GM19438 (cell line): ENCODE data around the gene SLCO3A1.

Experiments used
- ATAC-seq: cut with Tn5 transposase; IDR thresholded peaks from one replicate; pipeline ENCODE4 v1.9.1; 2021; ENCODE audit warnings: low read depth; ENCODE audit not compliant: unreplicated experiment

Gene SLCO3A1

DNA sequence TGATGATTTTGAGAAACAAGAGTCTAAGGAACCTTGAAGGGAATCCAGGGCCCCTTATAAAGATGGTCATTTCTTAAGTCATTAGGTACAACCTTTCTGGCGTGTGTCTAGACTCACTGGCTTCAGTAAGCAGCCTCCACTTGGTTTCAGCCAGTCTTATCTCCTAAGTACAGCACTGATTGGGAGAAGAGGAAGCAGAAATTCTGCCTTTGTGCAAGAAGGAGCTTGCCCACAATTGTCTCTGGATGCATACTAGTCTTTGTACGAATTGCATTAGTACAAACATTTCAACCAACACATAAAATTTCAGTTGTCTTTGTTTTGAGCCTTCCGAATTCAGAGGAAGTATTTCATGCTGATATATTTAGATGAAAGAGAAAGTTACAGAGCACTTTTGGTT lies 139.4 kb downstream of the SLCO3A1 start:
- ATAC-seq = no peak

DNA sequence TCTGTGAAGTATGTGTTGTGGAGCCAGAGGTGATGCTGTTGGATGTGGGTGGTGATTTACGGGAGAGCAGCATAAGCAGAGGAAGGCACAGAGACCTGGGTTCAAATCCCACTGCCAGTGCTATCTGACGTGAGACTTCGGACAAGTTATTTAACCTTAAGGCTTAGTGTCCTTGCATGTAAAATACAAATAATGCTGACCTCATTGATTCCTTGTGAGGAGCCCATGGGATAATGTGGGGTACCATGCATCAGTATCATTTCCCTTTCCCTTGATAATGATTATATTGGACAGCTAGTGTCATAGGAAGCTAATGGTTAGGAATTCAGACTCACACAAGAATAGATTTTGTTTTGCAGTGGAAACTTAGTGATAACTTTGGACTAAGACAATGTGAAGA lies 141.6 kb downstream of the SLCO3A1 start:
- no peak for ATAC-seq

DNA sequence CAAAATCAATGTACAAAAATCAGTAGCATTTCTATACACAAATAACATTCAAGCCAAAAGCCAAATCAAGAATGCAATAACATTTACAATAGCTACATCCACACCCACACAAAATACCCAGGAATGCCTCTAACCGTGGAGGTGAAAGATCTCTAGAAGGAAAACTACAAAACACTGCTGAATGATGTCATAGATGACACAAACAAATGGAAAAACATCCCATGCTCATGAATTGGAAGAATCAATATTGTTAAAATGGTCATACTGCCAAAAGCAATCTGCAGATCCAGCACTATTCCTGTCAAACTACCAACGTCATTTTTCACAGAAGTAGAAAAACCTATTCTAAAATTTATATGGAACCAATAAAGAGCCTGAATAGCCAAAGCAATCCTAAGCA lies 143.7 kb downstream of the SLCO3A1 start:
- ATAC-seq = no peak

DNA sequence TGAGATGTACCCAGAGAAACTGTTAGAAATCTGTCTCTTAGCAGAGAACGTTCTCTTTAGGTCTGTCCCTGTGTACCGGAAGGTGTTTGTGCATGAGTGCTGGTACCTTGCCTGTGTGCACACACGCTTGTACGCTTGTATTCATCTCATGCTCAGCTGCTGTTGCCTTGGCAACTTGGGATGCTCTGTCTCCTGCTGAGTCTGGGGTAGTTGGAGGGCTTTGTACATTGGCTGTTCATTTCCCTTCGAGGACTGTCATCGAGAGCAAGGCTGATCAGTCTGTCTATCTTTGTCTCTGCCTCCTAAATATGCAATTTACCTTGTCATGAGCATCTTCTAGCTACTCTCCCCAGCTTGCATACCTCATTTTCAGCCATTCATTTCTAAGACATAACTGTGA lies 147.2 kb downstream of the SLCO3A1 start:
- ATAC-seq = no peak

DNA sequence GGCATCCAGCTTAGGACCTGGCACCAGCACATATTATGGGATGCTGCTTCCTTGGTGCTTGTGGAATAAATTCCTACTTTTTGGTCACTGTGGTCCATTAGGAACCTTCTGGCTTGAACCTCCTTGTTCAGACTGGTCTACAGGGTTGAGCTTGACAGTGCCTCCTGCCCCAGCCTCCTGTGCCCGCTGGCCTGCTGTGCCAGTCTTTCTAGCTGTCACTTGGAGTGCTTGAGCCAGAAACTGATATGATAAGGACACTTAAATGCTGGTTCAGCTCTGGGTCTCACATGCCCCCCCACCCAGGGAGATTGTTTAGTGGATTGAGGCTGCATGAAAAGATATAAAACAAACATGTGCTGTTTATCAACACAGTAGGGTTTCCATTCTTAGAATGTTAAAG lies 147.8 kb downstream of the SLCO3A1 start:
- no peak for ATAC-seq

DNA sequence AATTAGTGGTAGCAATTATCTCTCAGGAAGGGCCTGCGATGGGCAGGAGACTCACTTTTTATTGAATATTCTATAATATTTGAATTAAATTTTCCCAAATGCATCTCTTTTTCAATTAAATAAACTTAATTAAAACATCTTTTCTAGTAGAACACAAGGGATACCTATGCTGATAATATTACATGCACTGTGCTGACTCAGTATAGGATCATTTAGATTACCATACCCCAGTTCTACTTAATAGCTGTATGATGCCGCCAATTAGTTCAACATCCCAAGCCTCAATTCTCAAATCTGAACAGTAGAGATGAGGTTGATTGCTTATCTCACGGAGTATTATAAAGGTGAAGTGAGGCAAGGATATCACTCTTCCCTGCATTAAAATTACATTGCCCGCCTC lies 149.2 kb downstream of the SLCO3A1 start:
- ATAC-seq = no peak

DNA sequence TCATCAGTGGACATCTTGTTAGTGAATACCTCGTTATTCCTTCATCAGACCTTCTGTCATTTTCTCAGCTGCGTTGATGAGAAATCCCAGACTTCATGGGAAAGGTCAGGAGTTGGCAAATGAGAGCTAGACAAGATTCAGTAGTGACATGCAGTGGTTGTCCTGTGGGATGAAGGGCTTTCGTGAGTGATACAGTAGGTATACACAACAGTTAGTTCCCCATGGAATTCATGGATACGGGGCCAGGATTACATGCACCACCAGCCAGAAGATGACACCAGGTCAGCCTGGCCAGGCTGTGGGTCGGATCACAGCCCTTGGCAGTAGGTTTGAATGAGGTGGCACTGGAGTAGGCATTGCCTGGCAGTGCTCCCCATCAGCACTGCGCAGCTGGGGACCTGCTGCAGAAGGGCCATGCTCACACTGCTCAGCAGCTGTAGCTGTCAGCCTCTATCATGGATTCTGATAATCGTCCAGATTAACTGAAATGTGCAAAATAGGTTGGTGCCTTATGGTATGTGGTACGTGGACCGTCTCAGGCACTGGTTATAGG lies 150.1 kb downstream of the SLCO3A1 start:
- no peak for ATAC-seq

DNA sequence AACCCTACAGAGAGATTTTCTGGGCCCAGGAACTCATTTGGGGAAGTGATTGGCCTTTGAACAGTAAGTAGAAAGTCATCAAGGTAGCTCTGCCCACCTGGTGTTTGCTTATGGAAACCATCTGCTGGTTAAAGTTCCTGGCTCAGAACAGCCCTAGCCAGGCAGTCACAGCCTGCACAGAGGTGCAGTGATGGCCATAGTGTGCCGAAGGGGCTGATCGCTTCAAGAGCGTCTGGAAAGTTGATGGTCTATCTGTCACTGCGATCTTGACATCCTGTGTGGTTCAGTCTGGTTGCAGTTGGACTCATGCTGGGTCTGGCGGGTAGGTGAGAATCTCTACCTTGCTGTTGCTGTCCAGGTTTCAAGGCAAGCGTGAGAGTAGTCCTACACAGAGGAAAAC lies 151.6 kb downstream of the SLCO3A1 start:
- ATAC-seq = no peak

DNA sequence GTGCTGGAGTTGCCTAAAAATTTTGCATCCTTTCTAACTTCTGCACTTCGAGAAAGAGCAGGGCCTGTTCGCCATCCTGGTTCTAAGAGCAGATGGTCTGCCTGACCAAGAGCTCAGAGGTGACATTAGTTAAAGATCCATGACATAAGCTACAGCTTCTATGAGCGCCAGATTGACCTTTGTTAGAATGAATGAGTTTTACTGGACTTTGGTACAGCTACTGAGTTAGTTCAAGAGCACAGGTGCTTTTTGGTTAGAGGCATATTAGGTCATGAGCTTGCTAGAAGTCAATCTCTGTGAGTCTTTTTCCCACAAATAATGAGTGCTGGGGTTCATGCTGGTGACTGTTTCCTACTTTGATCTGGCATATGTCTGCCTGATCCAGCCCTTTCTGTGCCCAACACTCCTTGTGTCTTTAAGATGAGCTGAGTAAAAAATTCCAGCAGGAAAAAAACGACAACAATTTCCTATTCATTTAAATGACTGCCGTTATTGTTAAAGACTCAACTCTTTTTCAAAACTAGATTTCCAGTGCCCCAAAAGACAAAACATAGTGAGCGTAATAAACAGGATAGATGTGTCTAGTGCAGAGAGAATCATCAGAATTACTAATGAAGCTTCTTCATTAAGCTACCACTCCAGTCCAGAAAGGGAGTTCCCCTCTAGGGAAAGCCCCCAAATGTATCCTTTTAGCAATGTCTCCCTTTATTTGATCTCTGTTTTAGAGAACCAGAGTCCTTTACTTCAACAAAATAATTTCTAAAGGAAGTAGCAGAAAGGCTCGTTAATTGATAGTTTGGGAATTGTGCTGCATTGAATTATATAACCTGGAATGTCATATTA lies 152.9 kb downstream of the SLCO3A1 start:
- ATAC-seq = no peak

DNA sequence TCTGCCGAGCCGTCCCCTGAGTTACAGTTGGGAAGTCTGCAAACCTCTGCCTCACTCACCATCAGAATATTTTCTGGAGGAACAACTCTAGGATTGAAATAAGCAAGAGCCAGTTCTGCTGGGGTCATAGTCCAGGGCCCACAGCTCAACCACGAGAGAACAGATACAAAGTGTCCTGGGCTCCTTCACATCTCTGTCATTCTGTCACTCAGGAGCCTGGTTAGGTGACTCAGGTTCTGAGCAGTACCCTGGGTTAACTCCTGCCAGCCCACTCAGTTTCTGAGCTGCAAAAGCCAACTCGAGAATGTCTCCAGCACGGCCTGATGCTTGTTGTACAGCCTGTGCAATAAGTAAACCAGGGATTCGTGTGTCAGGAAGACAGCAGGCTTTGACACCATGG lies 155.7 kb downstream of the SLCO3A1 start:
- ATAC-seq = no peak

DNA sequence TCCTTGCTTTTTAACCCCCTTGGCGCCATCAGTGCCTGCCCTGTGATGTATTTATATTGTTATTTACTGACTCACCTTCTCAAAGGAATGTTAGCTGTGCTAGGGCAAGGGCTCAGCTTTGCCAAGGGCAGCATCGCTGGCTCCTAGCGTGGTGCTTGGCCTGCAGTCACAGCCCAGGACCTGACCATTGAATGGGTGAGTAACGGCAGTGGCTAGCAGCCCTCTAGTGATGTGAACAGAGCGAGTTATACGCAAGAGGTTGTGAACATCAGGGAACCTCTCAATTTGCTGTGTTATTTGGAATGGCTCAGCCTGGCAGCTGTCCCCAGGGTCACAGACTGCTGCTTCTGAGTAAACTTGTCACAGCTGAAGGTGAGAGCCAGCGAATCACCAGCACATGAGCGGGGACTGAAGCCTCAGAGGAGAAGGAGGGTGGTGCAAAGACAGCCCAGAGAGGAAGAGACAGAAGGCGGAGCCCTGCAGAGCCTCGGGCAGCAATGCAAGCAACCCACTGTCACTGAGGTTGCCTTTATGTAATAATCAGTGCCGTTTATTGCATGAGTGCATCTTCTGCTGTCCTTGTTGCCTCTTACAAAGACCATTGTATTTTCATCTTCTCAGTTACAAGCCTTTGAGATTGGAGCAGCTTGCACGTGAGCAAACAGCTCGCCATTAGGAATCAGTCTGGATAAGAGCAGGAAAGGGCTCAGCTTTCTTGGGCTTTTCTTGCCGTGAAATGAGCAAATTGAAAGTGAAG lies 158.3 kb downstream of the SLCO3A1 start:
- ATAC-seq = no peak

DNA sequence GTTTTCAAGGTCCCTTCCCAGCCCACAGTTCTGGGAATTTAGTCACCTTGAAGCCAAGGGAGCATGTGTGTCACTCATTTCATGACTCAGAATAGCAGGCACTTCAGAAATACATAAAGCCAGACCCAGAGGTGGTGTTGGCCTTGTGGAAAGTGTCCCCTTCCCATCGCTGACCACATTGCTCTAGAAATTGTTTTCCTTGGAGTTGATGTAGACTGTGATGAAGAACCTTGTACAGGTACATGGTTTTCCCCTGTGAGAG lies 158.8 kb downstream of the SLCO3A1 start:
- ATAC-seq = no peak

DNA sequence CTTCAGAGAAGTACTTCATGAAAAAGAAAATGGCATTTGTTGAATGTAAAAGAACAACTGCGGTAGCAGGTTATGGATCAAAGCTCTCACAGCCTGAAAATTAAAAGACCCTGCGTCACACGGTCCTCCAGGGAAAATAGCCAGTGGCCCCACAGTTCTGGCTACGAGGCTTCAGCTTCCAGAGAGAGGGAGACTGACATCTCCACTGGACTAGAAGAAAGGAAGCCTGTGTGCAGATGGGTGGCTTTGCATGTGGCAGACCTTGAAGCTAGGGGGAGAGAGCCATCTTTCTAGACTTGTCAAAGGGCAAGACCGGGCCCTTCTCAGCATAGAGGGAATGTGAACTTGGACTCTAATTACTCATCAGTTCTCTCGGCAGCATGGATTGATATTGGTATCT lies 159.4 kb downstream of the SLCO3A1 start:
- no peak for ATAC-seq

DNA sequence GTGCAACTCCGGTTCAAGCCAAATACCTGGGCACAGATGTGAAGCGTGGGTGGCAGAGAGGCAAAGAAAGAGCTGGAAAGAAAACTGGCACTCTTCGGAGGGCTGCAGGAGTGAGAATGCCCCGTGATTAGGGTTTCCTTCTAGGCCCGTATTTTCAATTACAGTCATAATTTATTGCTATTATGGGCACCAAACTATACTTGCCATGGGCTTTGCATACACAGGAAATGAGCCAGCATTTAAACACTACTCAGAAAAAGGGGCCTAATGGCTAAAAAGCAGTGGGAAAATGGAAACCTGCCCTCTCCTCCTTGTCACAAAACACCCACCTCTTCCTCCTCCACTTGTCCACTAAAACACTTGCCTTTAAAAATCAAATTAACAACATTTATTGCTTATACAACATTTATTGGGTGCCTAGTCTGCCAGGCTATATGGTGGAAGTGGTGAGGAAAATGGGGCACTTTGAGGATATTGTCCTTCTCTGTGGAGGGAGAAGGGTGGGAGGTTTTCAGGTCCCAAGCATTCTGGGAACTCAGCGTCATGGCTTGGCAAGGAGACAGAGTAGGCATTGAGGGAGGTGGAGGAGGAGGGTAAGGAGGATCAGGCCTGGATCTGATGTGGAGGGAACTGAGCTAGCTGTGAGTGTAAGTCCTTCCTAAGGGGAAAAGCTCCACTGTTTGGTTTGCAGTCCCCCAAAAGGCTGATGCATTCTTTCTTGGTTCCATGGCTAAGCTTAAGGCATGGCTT lies 160.9 kb downstream of the SLCO3A1 start:
- ATAC-seq = no peak

DNA sequence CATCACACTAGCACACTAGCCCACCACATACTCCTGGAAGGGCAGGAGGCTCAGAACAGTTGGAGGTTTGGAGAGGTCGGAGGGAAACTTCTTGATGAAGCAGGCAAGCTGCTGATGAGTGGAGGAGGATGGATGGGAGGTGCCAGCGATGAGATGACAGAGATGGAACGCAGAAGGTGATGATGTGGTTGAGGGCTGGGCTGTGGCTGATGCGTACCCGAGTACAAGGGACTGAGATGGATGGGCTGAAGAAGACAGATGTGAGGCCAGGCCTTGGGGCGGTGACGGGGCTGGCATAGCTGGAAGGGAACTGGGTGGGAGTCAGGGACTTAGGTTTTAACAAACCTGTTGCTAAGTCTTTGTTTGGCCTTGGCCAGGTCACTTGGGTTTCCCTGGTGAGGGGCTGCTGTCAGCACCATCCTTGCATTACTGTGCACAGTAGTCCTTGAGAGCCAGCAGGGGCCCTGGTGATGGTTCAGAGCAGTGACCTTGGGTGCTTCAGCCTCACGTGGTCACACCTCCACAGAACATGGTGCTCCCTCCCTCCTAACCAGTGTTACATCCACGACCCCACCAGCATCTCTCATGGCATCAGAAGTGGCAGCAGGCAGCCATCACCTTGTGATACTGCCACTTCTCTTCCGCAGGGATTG lies 164.5 kb downstream of the SLCO3A1 start:
- ATAC-seq = no peak

DNA sequence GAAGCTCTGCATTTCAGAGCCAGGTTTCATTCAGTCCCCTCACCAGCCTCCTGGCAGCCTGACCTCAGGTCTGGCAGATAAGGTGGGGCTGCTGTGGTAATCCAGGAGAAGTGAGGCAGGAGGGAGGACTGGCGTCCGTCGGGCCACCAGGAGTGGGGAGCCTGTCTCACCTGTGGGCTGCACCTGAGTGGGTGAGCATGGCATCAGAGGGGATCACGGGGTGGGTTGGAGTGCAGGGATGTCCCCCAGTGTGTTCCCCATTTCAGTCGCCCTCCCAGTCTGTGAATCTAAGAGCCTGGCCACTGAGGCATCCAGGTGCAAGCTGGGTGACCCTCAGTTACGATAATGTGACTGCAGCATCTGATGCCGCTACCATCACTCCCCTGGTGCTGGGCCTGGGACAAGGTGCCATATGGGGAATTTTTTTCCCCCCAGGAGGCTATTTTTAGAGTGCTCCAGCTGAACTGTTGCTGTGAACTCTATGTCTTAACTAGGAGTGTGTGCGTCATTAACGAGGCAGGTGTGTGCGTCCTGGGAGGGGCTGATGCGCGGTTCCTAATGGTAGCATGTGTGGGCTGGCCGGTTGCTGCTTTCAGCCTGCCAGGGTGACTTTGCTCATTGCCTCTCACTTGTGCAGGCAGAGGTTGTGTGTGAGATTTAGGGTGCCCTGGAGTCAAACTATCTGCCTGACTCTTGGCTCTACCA lies 165.2 kb downstream of the SLCO3A1 start:
- no peak for ATAC-seq

DNA sequence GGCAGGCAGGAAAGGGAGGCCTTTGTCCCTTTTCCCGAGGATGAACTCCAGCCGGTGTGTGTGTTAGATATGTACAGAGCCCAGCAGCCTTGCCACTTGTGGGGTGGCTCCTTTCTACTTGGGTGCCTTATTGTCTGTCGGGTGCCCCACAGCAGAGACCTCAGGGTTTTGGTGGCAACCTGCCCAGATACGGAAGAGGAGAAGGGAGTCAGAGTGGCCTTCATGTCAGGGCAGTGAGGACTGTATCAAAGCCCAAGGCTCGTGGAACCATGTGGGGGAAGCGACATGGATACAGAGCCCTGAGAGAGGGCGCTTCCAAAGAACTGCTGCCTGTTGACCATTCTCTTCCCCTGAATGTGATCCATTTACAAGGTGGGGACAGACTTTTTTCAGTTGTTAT lies 166.2 kb downstream of the SLCO3A1 start:
- no peak for ATAC-seq

DNA sequence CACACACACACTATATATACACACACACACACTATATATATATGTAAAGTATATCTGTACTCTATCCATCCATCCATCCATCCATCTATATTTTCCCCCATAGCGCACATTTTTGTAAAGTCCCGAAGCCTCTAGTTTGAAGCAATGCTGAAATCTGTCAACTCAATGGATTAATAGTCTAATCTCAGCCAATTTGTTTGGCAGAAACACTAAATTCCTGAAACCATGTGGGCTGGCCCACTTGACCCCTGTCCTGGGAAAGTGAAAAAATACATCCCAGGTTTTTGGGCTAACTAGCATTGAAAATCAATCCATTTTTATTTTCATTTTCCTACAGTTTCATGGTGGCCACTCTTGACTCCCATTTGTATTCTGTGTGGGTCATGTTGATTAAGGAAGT lies 166.7 kb downstream of the SLCO3A1 start:
- no peak for ATAC-seq

DNA sequence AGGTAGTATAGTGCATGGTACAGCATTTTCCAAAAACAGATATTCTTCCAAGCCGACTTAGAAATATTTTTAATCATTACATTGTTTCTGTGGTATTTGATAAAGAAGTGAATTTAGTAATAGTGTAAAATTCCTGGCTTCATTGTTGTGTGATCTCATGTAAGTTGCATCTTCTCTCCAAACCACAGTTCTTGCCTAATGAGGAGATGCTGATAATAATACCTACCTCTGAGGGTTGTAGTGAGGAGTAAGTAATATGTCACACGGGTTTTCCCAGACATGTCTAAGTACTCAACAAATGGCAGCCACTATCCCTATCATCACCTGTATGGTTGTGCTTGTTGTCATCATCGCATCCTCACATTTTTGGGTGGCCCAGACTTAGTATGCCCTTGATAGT lies 167.3 kb downstream of the SLCO3A1 start:
- no peak for ATAC-seq

DNA sequence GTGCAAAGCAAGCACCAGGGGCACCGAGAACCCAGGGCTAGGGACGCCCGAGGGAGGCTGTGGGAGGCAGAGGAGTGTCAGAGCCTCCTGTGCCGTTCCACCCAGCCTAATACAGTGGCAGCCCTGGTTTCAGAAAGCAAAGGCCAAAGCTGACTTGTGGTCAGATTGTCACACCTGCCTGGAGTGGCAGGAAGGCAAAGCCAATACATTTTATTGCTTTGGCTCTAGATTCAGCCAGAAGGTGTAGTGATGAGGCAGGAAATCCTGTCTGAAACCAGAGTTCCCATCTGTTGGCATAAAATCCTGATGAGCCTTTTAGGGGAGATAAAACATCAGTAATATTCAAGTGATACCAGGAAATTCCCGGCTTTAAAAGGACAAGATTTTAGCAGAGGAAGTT lies 168.3 kb downstream of the SLCO3A1 start:
- no peak for ATAC-seq
